H1 (cell line): Measurements from ENCODE around the gene CMSS1. TPM values are rescaled to one million over a fixed set of nuclear protein-coding genes. Genes with fewer than 3 reads are reported as not detected.
A peak's percentile ranks its signal among the peaks of the same experiment; 100 is the strongest.

ENCODE experiments used
- CTCF ChIA-PET: fragments of 300-600 bp; sonication (Branson Sonifier 250); formaldehyde crosslinking; loops from one replicate; lab custom pipeline; 2021; ENCODE audit not compliant: partially characterized antibody; lab: Charles Lee
- POLR2A ChIA-PET: fragments of 300-600 bp; sonication (Branson Sonifier 250); formaldehyde crosslinking; loops from one replicate; lab custom pipeline; 2021; ENCODE audit warnings: inconsistent platforms; ENCODE audit not compliant: partially characterized antibody; lab: Charles Lee
- DNase-seq, 2 experiments: peaks; one replicate each; pipeline versions ENCODE4 v3.0.0 to v3.0.0-alpha.2; 2010 to 2022; ENCODE audit warnings: low spot score in 2 of 2, low read depth in 1 of 2, mixed read lengths in 1 of 2
- FAIRE-seq: peaks from 2 replicates; lab custom pipeline; 2011; peaks lifted over from hg19 to GRCh38; lab: Jason Lieb, UNC
- H2AFZ ChIP-seq: 2 replicates; pipeline ENCODE4 v1.8.1; 2012; ENCODE audit warnings: low read length, inconsistent platforms
- H2AK5ac ChIP-seq: 2 replicates; pipeline ENCODE4 v1.6.1; 2013; ENCODE audit warnings: low read depth, low read length
- H2BK120ac ChIP-seq: replicated peaks from 2 replicates; pipeline ENCODE3; 2013; ENCODE audit warnings: low read depth, low read length, inconsistent platforms
- H2BK12ac ChIP-seq: 2 replicates; pipeline ENCODE4 v1.6.1; 2013; ENCODE audit warnings: low read depth, low read length
- H2BK15ac ChIP-seq: 2 replicates; pipeline ENCODE4 v1.6.1; 2013; ENCODE audit warnings: low read length
- H2BK20ac ChIP-seq: 2 replicates; pipeline ENCODE4 v1.6.1; 2013; ENCODE audit warnings: low read length
- H2BK5ac ChIP-seq: 2 replicates; pipeline ENCODE4 v1.6.1; 2013; ENCODE audit warnings: low read depth, low read length
- H3K14ac ChIP-seq: 2 replicates; pipeline ENCODE4 v1.6.1; 2013; ENCODE audit warnings: inconsistent platforms; ENCODE audit not compliant: insufficient read length
- H3K18ac ChIP-seq: 2 replicates; pipeline ENCODE4 v1.6.1; 2013; ENCODE audit warnings: low read length; ENCODE audit errors: extremely low read depth
- H3K23ac ChIP-seq: 2 replicates; pipeline ENCODE4 v1.6.1; 2013; ENCODE audit warnings: inconsistent platforms; ENCODE audit not compliant: insufficient read length
- H3K23me2 ChIP-seq: 2 replicates; pipeline ENCODE4 v1.6.1; 2013; ENCODE audit warnings: low read depth, low read length
- H3K27ac ChIP-seq: 2 replicates; pipeline ENCODE4 v1.6.1; 2011; ENCODE audit warnings: low read depth, low read length, inconsistent platforms
- H3K27me3 ChIP-seq, 4 experiments: replicated peaks in 1 of 4; 1 replicate in 1 of 4; 2 replicates in 3 of 4; pipeline versions ENCODE4 v1.6.1 to v1.8.1; 2011 to 2013; ENCODE audit warnings: low read length in 3 of 4, mild to moderate bottlenecking in 3 of 4, inconsistent platforms in 2 of 4, mixed read lengths in 2 of 4, moderate library complexity in 1 of 4; ENCODE audit not compliant: control insufficient read depth in 3 of 4, insufficient read depth in 3 of 4; ENCODE audit errors: extremely low read depth in 1 of 4
- H3K36me3 ChIP-seq, 4 experiments: 2 replicates each; pipeline versions ENCODE4 v1.6.1 to v1.8.1; 2011 to 2013; ENCODE audit warnings: mild to moderate bottlenecking in 4 of 4, low read length in 3 of 4, moderate library complexity in 2 of 4, control low read depth in 1 of 4, inconsistent platforms in 1 of 4; ENCODE audit not compliant: insufficient read depth in 4 of 4, control insufficient read depth in 2 of 4
- H3K4ac ChIP-seq: replicated peaks from 2 replicates; pipeline ENCODE3; 2013; ENCODE audit warnings: low read length, low read depth, mixed read lengths, inconsistent platforms; ENCODE audit not compliant: insufficient read length
- H3K4me1 ChIP-seq, 4 experiments: replicated peaks in 1 of 4; 1 replicate in 1 of 4; 2 replicates in 3 of 4; pipeline versions ENCODE4 v1.6.1 to v1.8.1; 2011 to 2013; ENCODE audit warnings: low read length in 3 of 4, inconsistent platforms in 2 of 4, mixed read lengths in 1 of 4; ENCODE audit not compliant: insufficient read depth in 4 of 4, control insufficient read depth in 3 of 4
- H3K4me2 ChIP-seq, 2 experiments: 2 replicates each; pipeline versions ENCODE4 v1.6.1 to v1.8.1; 2011 to 2013; ENCODE audit warnings: low read depth in 2 of 2, low read length in 2 of 2, control low read depth in 1 of 2, inconsistent platforms in 1 of 2, mild to moderate bottlenecking in 1 of 2; ENCODE audit not compliant: insufficient read depth in 1 of 2
- H3K4me3 ChIP-seq, 4 experiments: fragments of 200-600, 300-600 bp in 1 of 4; sonication (generic), shearing (Covaris generic), sonication (Bioruptor Twin) in 1 of 4; 2 replicates each; pipeline versions ENCODE4 v1.5.1 to v1.8.1; 2011 to 2016; ENCODE audit warnings: low read length in 4 of 4, low read depth in 3 of 4, control low read depth in 2 of 4, inconsistent platforms in 2 of 4, mild to moderate bottlenecking in 2 of 4, mixed read lengths in 1 of 4, moderate library complexity in 1 of 4; ENCODE audit not compliant: insufficient read depth in 2 of 4; ENCODE audit errors: extremely low read depth in 1 of 4
- H3K56ac ChIP-seq: replicated peaks from 2 replicates; pipeline ENCODE3; 2013; ENCODE audit warnings: low read depth, mild to moderate bottlenecking, mixed read lengths, low read length, inconsistent platforms; ENCODE audit not compliant: insufficient read length
- H3K79me1 ChIP-seq: 2 replicates; pipeline ENCODE4 v1.6.1; 2013; ENCODE audit warnings: low read depth, low read length, control low read depth
- H3K79me2 ChIP-seq, 2 experiments: 2 replicates each; pipeline versions ENCODE4 v1.6.1 to v1.8.1; 2012 to 2013; ENCODE audit warnings: low read length in 2 of 2, mild to moderate bottlenecking in 2 of 2, inconsistent platforms in 1 of 2; ENCODE audit not compliant: insufficient read depth in 2 of 2, control insufficient read depth in 1 of 2
- H3K9ac ChIP-seq, 4 experiments: replicated peaks in 1 of 4; 1 replicate in 1 of 4; 2 replicates in 3 of 4; pipeline versions ENCODE4 v1.6.1 to v1.8.1; 2011 to 2013; ENCODE audit warnings: low read depth in 3 of 4, low read length in 3 of 4, control low read depth in 2 of 4, mild to moderate bottlenecking in 2 of 4, moderate library complexity in 2 of 4, inconsistent platforms in 1 of 4; ENCODE audit errors: extremely low read depth in 1 of 4
- H3K9me3 ChIP-seq, 2 experiments: 2 replicates each; pipeline versions ENCODE4 v1.6.1 to v1.8.1; 2012 to 2013; ENCODE audit warnings: mild to moderate bottlenecking in 2 of 2, moderate library complexity in 2 of 2, control low read depth in 1 of 2, inconsistent platforms in 1 of 2, low read depth in 1 of 2, low read length in 1 of 2, mixed read lengths in 1 of 2; ENCODE audit not compliant: insufficient read depth in 2 of 2
- H4K20me1 ChIP-seq, 2 experiments: replicated peaks in 1 of 2; 2 replicates each; pipeline versions ENCODE3 to v1.8.1; 2011 to 2013; ENCODE audit warnings: inconsistent platforms in 2 of 2, low read length in 2 of 2, mild to moderate bottlenecking in 1 of 2; ENCODE audit not compliant: insufficient read depth in 2 of 2, control insufficient read depth in 1 of 2
- H4K5ac ChIP-seq: 2 replicates; pipeline ENCODE4 v1.6.1; 2013; ENCODE audit warnings: low read length, low read depth, mixed read lengths, inconsistent platforms; ENCODE audit not compliant: insufficient read length
- H4K8ac ChIP-seq: 2 replicates; pipeline ENCODE4 v1.8.0; 2013; ENCODE audit warnings: mild to moderate bottlenecking, moderate library complexity, low read length, inconsistent platforms; ENCODE audit not compliant: insufficient read depth; ENCODE audit errors: extremely low read depth
- H4K91ac ChIP-seq: replicated peaks from 2 replicates; pipeline ENCODE3; 2013; ENCODE audit warnings: low read length, mixed read lengths, inconsistent platforms; ENCODE audit not compliant: insufficient read length
- BRCA1 ChIP-seq: IDR thresholded peaks from 2 replicates; pipeline ENCODE4 v1.6.1; 2012; ENCODE audit warnings: low read depth, low read length, improper control_type of control experiment
- CBX5 ChIP-seq: fragments of 300-800, 300-1000 bp; sonication (generic); IDR thresholded peaks from 2 replicates; pipeline ENCODE4 v1.7.1; 2016; ENCODE audit warnings: antibody characterized with exemption, low read length, low read depth
- SIX5 ChIP-seq: IDR thresholded peaks from 2 replicates; pipeline ENCODE4 v1.6.1; 2011; ENCODE audit warnings: mild to moderate bottlenecking, low read depth, low read length
- WGBS, 2 experiments: shearing (Covaris generic) in 1 of 2; methylation state at CpG; one replicate each; pipeline versions ENCODE4 v1.1.6 to v1.1.7; 2013 to 2015; ENCODE audit warnings: low lambda C conversion rate in 2 of 2, mixed read lengths in 2 of 2, inconsistent platforms in 1 of 2, low coverage in 1 of 2, missing lambda C conversion rate in 1 of 2; ENCODE audit not compliant: insufficient replicate concordance in 2 of 2, insufficient coverage in 1 of 2, insufficient read length in 1 of 2; ENCODE audit errors: extremely low coverage in 1 of 2, missing lambda C conversion rate in 1 of 2; 5-methylcytosine and 5-hydroxymethylcytosine counted together
- polyA plus RNA-seq, 7 experiments: library from polyadenylated mRNA; depleted of rRNA in 3 of 7; stranded (reverse) in 5 of 7; unstranded in 2 of 7; fragments of >200 nt in 5 of 7; fragments of 200-250 nt in 2 of 7; gene quantifications; 1 replicate in 5 of 7; 2 replicates in 1 of 7; 4 replicates in 1 of 7; pipeline versions ENCODE4 v1.2.1 to v1.2.3, GENCODE V29; 2011 to 2013; ENCODE audit warnings: missing spikeins in 2 of 7, mixed read lengths in 2 of 7
- total RNA-seq: library from RNA; stranded (reverse); fragmentation: NEBNext Ultra II Directional; extraction: Animal tissue kit (Norgen Biotek cat#: 25700); gene quantifications from 2 replicates; pipeline ENCODE4 v1.2.1, GENCODE V29; 2021
- TF ChIP-seq, protein P1 (sequence below): IDR thresholded peaks from 2 replicates; pipeline ENCODE4 v1.6.1; 2011; ENCODE audit warnings: low read depth, mild to moderate bottlenecking, low read length; ENCODE audit not compliant: insufficient read depth

Gene CMSS1
- total and polyA plus RNA-seq, 2 of the 8 experiments (the other 6 are each of a cell fraction or from before 2014, with no cell fraction given) = 15.2 to 75.1 TPM

- H3K14ac ChIP-seq = no peak overlapping the region
- no peaks in the 10 kb centered on the region for H3K23me2 ChIP-seq
- no peak overlapping the region; the same call in 1 of the 2 replicates for H2BK5ac ChIP-seq
- H3K36me3 ChIP-seq = no peaks in the 10 kb centered on the region
- TF ChIP-seq BRCA1 (no peak), SIX5 (no peak), CBX5 (no peak)
- TF ChIP-seq, protein P1, sequence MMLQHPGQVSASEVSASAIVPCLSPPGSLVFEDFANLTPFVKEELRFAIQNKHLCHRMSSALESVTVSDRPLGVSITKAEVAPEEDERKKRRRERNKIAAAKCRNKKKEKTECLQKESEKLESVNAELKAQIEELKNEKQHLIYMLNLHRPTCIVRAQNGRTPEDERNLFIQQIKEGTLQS = no peak
- H3K4me1 ChIP-seq = peaks cover 0 to 9% (median 2%) of the 10 kb centered on the region in 4 experiments; a peak in 5 of 7 replicates
- H2BK12ac ChIP-seq = no peak overlapping the region
- no peak for FAIRE-seq
- no peak overlapping the region for H2AK5ac ChIP-seq
- peak overlapping the region; percentile 20; the same call in 1 of the 2 replicates for H3K18ac ChIP-seq
- no peak overlapping the region for H2BK120ac ChIP-seq
- no peak overlapping the region for H4K5ac ChIP-seq
- no peak overlapping the region for H4K91ac ChIP-seq
- H3K79me1 ChIP-seq = peaks cover 3% of the 10 kb centered on the region; the same call in 1 of the 2 replicates
- no peaks in the 10 kb centered on the region for H3K27me3 ChIP-seq
- no peak overlapping the region for H4K8ac ChIP-seq
- ChIA-PET POLR2A (interaction anchor here (1.4 kb wide), 1 partner anchor 10 kb away, joined by 3 read pairs; no protein-coding TSS in a partner anchor), CTCF (interaction anchor here (0.6 to 1.5 kb wide), 4 partner anchors 25 to 735 kb away, joined by 3 to 4 read pairs (median 3); no protein-coding TSS in a partner anchor)
- H2BK15ac ChIP-seq = no peak overlapping the region
- no peaks in the 10 kb centered on the region for H4K20me1 ChIP-seq
- no peak overlapping the region for H3K23ac ChIP-seq
- no peak overlapping the region for H3K9ac ChIP-seq
- no peak overlapping the region for H3K4ac ChIP-seq
- no peak overlapping the region for H3K27ac ChIP-seq
- WGBS, 2 experiments = 81% methylated on average over 5 of the region's 5 CpGs; no CpG with 5 or more reads in 1 of the 2 experiments
- H2BK20ac ChIP-seq = no peak overlapping the region
- no peaks in the 10 kb centered on the region for H3K79me2 ChIP-seq
- no peak overlapping the region for H2AFZ ChIP-seq
- DNase-seq = no peak
- 0 out of 4 replicates have a peak overlapping the region, but pooled peaks of 1 of the 2 experiments have one; percentile 7 for H3K4me2 ChIP-seq
- H3K4me3 ChIP-seq = no peak overlapping the region
- H3K56ac ChIP-seq = no peak overlapping the region
- H3K9me3 ChIP-seq = no peaks in the 10 kb centered on the region
These were observed 127.8 kb downstream of the CMSS1 start for GRCh38 chr3:99945328-99945995.
